A549 (cell line): ENCODE results near the gene PCDHGA7. TPM values are rescaled to one million over a fixed set of nuclear protein-coding genes. Genes with fewer than 3 reads are reported as not detected.
"Not testable (repeated sequence)": the region's sequence is repeated elsewhere in the genome, so short reads cannot be mapped to it uniquely, and the experiment has no call there.

Experiments used
- ATAC-seq, 2 experiments: fragments of 200-7000 bp in 1 of 2; fragments of >200 bp in 1 of 2; cut with Nextera tagmentation in 1 of 2; cut with Tn5 transposase in 1 of 2; 3 replicates each; pipeline versions ENCODE4 v1.8.0 to v1.9.1; 2018 to 2020; ENCODE audit warnings: mild to moderate bottlenecking in 1 of 2, moderate library complexity in 1 of 2
- CTCF ChIA-PET: fragments of 300-600 bp; sonication (Branson Sonifier 250); formaldehyde crosslinking; extraction: SDS; loops from one replicate; lab custom pipeline; 2021; ENCODE audit warnings: antibody characterized with exemption, inconsistent platforms; lab: Yijun Ruan, JAX
- POLR2A ChIA-PET: fragments of 350-600 bp; formaldehyde crosslinking; extraction: SDS; loops from one replicate; lab custom pipeline; 2021; ENCODE audit warnings: antibody characterized with exemption, inconsistent platforms; lab: Yijun Ruan, JAX
- DNase-seq, 2 experiments: peaks; one replicate each; pipeline versions ENCODE4 v3.0.0 to v3.0.0-alpha.2; 2011 to 2016; ENCODE audit warnings: low read depth in 1 of 2, low spot score in 1 of 2
- FAIRE-seq: peaks from 2 replicates; lab custom pipeline; 2011; peaks lifted over from hg19 to GRCh38; lab: Jason Lieb, UNC
- H3K27ac ChIP-seq, 2 experiments: fragments of >200 bp; sonication (Bioruptor Twin); formaldehyde crosslinking; 3 replicates each; pipeline ENCODE4 v1.5.1; 2016 to 2017
- H3K4me1 ChIP-seq: fragments of >200 bp; sonication (Bioruptor Twin); formaldehyde crosslinking; 3 replicates; pipeline ENCODE4 v1.6.1; 2016
- H3K4me2 ChIP-seq: fragments of >200 bp; sonication (Bioruptor Twin); formaldehyde crosslinking; 3 replicates; pipeline ENCODE4 v1.6.1; 2016
- H3K4me3 ChIP-seq: fragments of >200 bp; sonication (Bioruptor Twin); formaldehyde crosslinking; 3 replicates; pipeline ENCODE4 v1.5.1; 2016
- H3K9me3 ChIP-seq: fragments of >200 bp; sonication (Bioruptor Twin); formaldehyde crosslinking; 3 replicates; pipeline ENCODE4 v1.6.1; 2016
- BHLHE40 ChIP-seq: IDR thresholded peaks from 2 replicates; pipeline ENCODE4 v1.6.1; 2012; ENCODE audit warnings: low read depth, low read length, inconsistent platforms
- CBX2 ChIP-seq: fragments of 200-600 bp; sonication (generic); IDR thresholded peaks from 2 replicates; pipeline ENCODE4 v1.6.1; 2016; ENCODE audit warnings: low read depth, mild to moderate bottlenecking, borderline replicate concordance
- EP300 ChIP-seq, 2 experiments: fragments of >200 bp; sonication (Bioruptor Twin); formaldehyde crosslinking; IDR thresholded peaks; 2 replicates in 1 of 2; 3 replicates in 1 of 2; pipeline ENCODE4 v1.6.1; 2016 to 2017
- ESRRA ChIP-seq: fragments of 150-350 bp; IDR thresholded peaks from 2 replicates; pipeline ENCODE4 v1.6.1; 2014; ENCODE audit warnings: mild to moderate bottlenecking, low read length, borderline replicate concordance
- HDAC2 ChIP-seq: fragments of 200-600 bp; sonication (generic); IDR thresholded peaks from 2 replicates; pipeline ENCODE4 v1.6.1; 2016
- HEYL ChIP-seq: fragments of 250-450 bp; sonication (Bioruptor Pico); IDR thresholded peaks from 2 replicates; pipeline ENCODE4 v1.8.0; 2021; ENCODE audit warnings: mild to moderate bottlenecking, moderate library complexity
- HOXA7 ChIP-seq: fragments of 250-450 bp; sonication (Bioruptor Pico); IDR thresholded peaks from 2 replicates; pipeline ENCODE4 v1.5.0; 2020; ENCODE audit warnings: mild to moderate bottlenecking, moderate library complexity
- JUN ChIP-seq, 2 experiments: fragments of >200 bp; sonication (Bioruptor Twin); formaldehyde crosslinking; IDR thresholded peaks; 2 replicates in 1 of 2; 3 replicates in 1 of 2; pipeline ENCODE4 v1.6.1; 2016 to 2017
- JUNB ChIP-seq: fragments of >200 bp; sonication (Bioruptor Twin); formaldehyde crosslinking; IDR thresholded peaks from 2 replicates; pipeline ENCODE4 v1.6.1; 2016
- MAFK ChIP-seq: fragments of 450-650 bp; IDR thresholded peaks from 2 replicates; pipeline ENCODE4 v1.6.1; 2014; ENCODE audit not compliant: partially characterized antibody
- MAZ ChIP-seq: fragments of 150-350 bp; IDR thresholded peaks from 2 replicates; pipeline ENCODE4 v1.6.1; 2014; ENCODE audit warnings: antibody characterized with exemption, low read depth, low read length, borderline replicate concordance
- NFE2L2 ChIP-seq: fragments of 150-350 bp; conservative IDR thresholded peaks from 2 replicates; pipeline ENCODE4 v1.6.1; 2014; ENCODE audit warnings: low read length
- PHF8 ChIP-seq: fragments of 200-600 bp; sonication (generic); IDR thresholded peaks from 2 replicates; pipeline ENCODE4 v1.6.1; 2016; ENCODE audit warnings: low read depth, mild to moderate bottlenecking, antibody characterized with exemption, moderate library complexity, borderline replicate concordance
- POLR2A ChIP-seq: IDR thresholded peaks from 2 replicates; pipeline ENCODE4 v1.6.1; 2012; ENCODE audit warnings: mild to moderate bottlenecking, low read length
- RAD21 ChIP-seq, 2 experiments: fragments of >200 bp in 1 of 2; sonication (Bioruptor Twin) in 1 of 2; formaldehyde crosslinking in 1 of 2; IDR thresholded peaks in 1 of 2; conservative IDR thresholded peaks in 1 of 2; 2 replicates in 1 of 2; 3 replicates in 1 of 2; pipeline ENCODE4 v1.6.1; 2012 to 2018; ENCODE audit warnings: inconsistent platforms in 1 of 2
- RARB ChIP-seq: fragments of 250-450 bp; sonication (Bioruptor Pico); IDR thresholded peaks from 2 replicates; pipeline ENCODE4 v1.8.0; 2021; ENCODE audit warnings: mild to moderate bottlenecking, moderate library complexity
- RNF2 ChIP-seq: fragments of 200-600 bp; sonication (generic); IDR thresholded peaks from 2 replicates; pipeline ENCODE4 v1.6.1; 2016; ENCODE audit warnings: low read depth, mild to moderate bottlenecking, antibody characterized with exemption, moderate library complexity, borderline replicate concordance
- TFCP2L1 ChIP-seq: fragments of 250-450 bp; sonication (Bioruptor Pico); IDR thresholded peaks from 2 replicates; pipeline ENCODE4 v1.5.0; 2021; ENCODE audit warnings: mild to moderate bottlenecking
- ZNF302 ChIP-seq: fragments of 250-450 bp; sonication (Bioruptor Pico); IDR thresholded peaks from 2 replicates; pipeline ENCODE4 v1.9.0; 2021; ENCODE audit warnings: inconsistent platforms, mild to moderate bottlenecking, moderate library complexity
- WGBS: methylation state at CpG from one replicate; pipeline ENCODE4 v1.1.6; 2017; ENCODE audit errors: missing lambda C conversion rate; 5-methylcytosine and 5-hydroxymethylcytosine counted together
- polyA plus RNA-seq, 4 experiments: library from polyadenylated mRNA; depleted of rRNA in 3 of 4; stranded (reverse); fragments of >200 nt; fragmentation: RNase III in 1 of 4; extraction: RNeasy Plus Mini Kit Qiagen cat#74134 plus additional on column Dnase treatment in 1 of 4; gene quantifications; 2 replicates in 3 of 4; 3 replicates in 1 of 4; pipeline ENCODE4 v1.2.3, GENCODE V29; 2011 to 2017
- TF ChIP-seq, protein P1 (sequence below): fragments of 450-650 bp; IDR thresholded peaks from 2 replicates; pipeline ENCODE4 v1.6.1; 2014; ENCODE audit warnings: antibody characterized with exemption
- TF ChIP-seq, protein P2 (sequence below): IDR thresholded peaks from 2 replicates; pipeline ENCODE4 v1.6.1; 2012
- TF ChIP-seq, protein P3 (sequence below): fragments of 150-350 bp; IDR thresholded peaks from 2 replicates; pipeline ENCODE4 v1.6.1; 2014; ENCODE audit warnings: low read depth, mild to moderate bottlenecking, low read length

PCDHGA7 gene
- polyA plus RNA-seq, 2 of the 4 experiments (the other 2 are of a cell fraction) = 0.76 to 1.1 TPM

DNA sequence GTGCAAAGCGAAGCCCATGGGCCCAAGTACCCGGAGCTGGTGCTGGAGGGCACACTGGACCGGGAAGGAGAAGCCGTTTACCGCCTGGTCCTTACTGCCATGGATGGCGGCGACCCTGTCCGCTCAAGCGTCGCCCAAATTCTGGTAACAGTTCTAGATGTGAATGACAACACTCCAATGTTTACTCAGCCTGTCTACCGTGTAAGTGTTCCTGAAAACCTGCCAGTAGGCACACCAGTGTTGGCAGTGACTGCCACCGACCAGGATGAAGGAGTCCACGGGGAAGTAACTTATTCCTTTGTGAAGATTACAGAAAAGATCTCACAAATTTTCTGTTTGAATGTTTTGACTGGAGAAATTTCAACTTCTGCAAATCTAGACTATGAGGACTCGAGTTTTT lies 7.9 kb upstream of the PCDHGA7 start:
- H3K27ac ChIP-seq = no peak overlapping the region
- H3K4me3 ChIP-seq = no peak overlapping the region
- 55% methylated on average over 13 of the region's 14 CpGs for WGBS
- ATAC-seq = no peak
- TF ChIP-seq ZNF302 = no peak
- TF ChIP-seq JUNB = no peak
- TF ChIP-seq PHF8 = no peak
- no peak overlapping the region for H3K4me2 ChIP-seq
- ChIA-PET CTCF (interaction anchor here (0.8 to 2.5 kb wide), 4 partner anchors 10 to 189 kb away, joined by 3 to 10 read pairs (median 6); partner anchors contain the start of genes PCDHGA5 and PCDHGB1), POLR2A (no interaction called here)
- no peak for DNase-seq
- H3K4me1 ChIP-seq = no peaks in the 10 kb centered on the region
- no peak for FAIRE-seq
- H3K9me3 ChIP-seq = peaks cover 55% of the 10 kb centered on the region

DNA sequence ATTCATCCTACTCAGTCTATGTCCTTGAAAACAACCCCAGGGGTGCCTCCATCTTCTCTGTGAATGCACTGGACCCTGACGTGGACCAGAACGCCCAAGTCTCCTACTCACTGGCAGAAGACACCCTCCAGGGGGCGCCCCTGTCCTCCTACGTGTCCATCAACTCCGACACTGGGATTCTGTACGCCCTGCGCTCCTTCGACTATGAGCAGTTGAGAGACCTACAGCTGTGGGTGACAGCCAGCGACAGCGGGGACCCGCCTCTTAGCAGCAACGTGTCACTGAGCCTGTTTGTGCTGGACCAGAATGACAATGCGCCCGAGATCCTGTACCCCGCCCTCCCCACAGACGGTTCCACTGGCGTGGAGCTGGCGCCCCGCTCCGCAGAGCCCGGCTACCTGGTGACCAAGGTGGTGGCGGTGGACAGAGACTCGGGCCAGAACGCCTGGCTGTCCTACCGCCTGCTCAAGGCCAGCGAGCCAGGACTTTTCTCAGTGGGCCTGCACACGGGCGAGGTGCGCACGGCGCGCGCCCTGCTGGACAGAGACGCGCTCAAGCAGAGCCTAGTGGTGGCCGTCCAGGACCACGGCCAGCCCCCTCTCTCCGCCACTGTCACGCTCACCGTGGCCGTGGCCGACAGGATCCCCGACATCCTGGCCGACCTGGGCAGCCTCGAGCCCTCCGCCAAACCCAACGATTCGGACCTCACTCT lies 6.9 kb upstream of the PCDHGA7 start:
- H3K4me3 ChIP-seq, H3K4me2 ChIP-seq, H3K27ac ChIP-seq, ATAC-seq, FAIRE-seq, POLR2A ChIA-PET, H3K4me1 ChIP-seq, DNase-seq: not testable (repeated sequence)
- CTCF ChIA-PET = interaction anchor here (2.0 to 2.5 kb wide), 2 partner anchors 11 to 183 kb away, joined by 8 to 10 read pairs; partner anchors contain the start of gene PCDHGA5
- 65% methylated on average over 14 of the region's 48 CpGs for WGBS
- peaks cover 51% of the 10 kb centered on the region for H3K9me3 ChIP-seq

DNA sequence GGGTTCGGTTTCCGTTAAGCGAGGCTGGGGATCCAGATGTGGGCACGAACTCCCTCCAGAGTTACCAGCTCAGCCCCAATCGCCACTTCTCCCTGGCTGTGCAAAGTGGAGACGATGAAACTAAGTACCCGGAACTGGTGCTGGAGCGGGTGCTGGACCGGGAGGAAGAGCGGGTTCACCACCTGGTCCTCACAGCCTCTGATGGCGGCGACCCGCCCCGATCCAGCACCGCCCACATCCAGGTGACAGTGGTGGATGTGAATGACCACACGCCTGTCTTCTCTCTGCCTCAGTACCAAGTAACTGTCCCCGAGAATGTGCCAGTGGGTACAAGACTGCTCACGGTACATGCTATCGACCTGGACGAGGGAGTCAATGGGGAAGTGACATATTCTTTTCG lies 803 bp downstream of the PCDHGA7 start:
- peak overlapping the region; percentile 88 for H3K4me3 ChIP-seq
- DNase-seq = peak in 1 of 2 experiments; percentile 20
- H3K4me2 ChIP-seq = peak overlapping the region; percentile 99

DNA sequence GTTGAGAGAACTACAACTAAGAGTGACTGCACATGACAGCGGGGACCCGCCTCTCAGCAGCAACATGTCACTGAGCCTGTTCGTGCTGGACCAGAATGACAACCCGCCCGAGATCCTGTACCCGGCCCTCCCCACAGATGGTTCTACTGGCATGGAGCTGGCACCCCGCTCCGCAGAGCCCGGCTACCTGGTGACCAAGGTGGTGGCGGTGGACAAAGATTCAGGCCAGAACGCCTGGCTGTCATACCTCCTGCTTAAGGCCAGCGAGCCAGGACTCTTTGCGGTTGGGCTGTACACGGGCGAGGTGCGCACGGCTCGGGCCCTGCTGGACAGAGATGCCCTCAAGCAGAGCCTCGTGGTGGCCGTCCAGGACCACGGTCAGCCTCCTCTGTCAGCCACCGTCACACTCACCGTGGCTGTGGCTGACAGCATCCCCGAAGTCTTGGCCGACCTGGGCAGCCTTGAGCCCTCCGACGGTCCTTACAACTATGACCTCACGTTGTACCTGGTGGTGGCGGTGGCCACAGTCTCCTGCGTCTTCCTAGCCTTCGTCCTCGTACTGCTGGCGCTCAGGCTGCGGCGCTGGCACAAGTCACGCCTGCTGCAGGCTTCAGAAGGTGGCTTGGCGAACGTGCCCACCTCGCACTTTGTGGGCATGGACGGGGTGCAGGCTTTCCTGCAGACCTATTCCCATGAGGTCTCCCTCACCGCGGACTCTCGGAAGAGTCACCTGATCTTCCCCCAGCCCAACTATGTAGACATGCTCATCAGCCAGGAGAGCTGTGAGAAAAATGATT lies 2.1 kb downstream of the PCDHGA7 start:
- CTCF ChIA-PET = interaction anchor here (3.7 kb wide), 1 partner anchor 14 kb away, joined by 16 read pairs; the partner anchor contains the start of gene PCDHGB3

More for the DNA sequence above, 803 bp downstream of the PCDHGA7 start:
- POLR2A ChIA-PET = interaction anchor here (0.8 to 1.5 kb wide), 3 partner anchors 13 to 181 kb away, joined by 3 to 4 read pairs (median 3); partner anchors contain the start of genes PCDHGB3 and TAF7
- peak overlapping the region; percentile 87 to 88 for H3K27ac ChIP-seq
- TF ChIP-seq TFCP2L1 (no peak), MAFK (no peak), ZNF302 (no peak), POLR2A (no peak), HOXA7 (CRISPR knock-in tag) (no peak), RNF2 (no peak), HDAC2 (no peak), HEYL (no peak)
- TF ChIP-seq, all 56 proteins: peak for 0
- FAIRE-seq = no peak
- WGBS = 44% methylated on average over 21 of the region's 21 CpGs
- Histone ChIP-seq H3K4me1 (no peaks in the 10 kb centered on the region), H3K9me3 (peaks cover 35% of the 10 kb centered on the region)
- peak; percentile 22 to 27; a peak in 4 of 6 replicates for ATAC-seq
- CTCF ChIA-PET = interaction anchor here (0.7 to 2.2 kb wide), 31 partner anchors 11 to 562 kb away, joined by 3 to 19 read pairs (median 4); partner anchors contain the start of genes PCDHA5, PCDHGA1, PCDHGA5 and PCDHGB3

More for the DNA sequence above, 2.1 kb downstream of the PCDHGA7 start:
- 71% methylated on average over 42 of the region's 43 CpGs for WGBS
- POLR2A ChIA-PET = no interaction called here
- no peak for DNase-seq
- H3K4me3 ChIP-seq = no peak overlapping the region
- H3K27ac ChIP-seq = no peak overlapping the region
- ATAC-seq = no peak
- FAIRE-seq = no peak
- TF ChIP-seq RARB (CRISPR knock-in tag) (no peak), JUNB (no peak), HOXA7 (CRISPR knock-in tag) (no peak), NFE2L2 (no peak), CBX2 (no peak), JUN (IDR thresholded peaks at IDR 0.05) (no peak), RAD21 (conservative IDR thresholded peaks at IDR 0.05 in 1 of 2, IDR thresholded peaks at IDR 0.05 in 1 of 2) (no peak), EP300 (IDR thresholded peaks at IDR 0.05) (no peak), ZNF302 (no peak), TFCP2L1 (no peak), POLR2A (no peak), ESRRA (no peak), MAZ (no peak), BHLHE40 (no peak)
- TF ChIP-seq, protein P1, sequence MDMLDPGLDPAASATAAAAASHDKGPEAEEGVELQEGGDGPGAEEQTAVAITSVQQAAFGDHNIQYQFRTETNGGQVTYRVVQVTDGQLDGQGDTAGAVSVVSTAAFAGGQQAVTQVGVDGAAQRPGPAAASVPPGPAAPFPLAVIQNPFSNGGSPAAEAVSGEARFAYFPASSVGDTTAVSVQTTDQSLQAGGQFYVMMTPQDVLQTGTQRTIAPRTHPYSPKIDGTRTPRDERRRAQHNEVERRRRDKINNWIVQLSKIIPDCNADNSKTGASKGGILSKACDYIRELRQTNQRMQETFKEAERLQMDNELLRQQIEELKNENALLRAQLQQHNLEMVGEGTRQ = no peak
- TF ChIP-seq, protein P2, sequence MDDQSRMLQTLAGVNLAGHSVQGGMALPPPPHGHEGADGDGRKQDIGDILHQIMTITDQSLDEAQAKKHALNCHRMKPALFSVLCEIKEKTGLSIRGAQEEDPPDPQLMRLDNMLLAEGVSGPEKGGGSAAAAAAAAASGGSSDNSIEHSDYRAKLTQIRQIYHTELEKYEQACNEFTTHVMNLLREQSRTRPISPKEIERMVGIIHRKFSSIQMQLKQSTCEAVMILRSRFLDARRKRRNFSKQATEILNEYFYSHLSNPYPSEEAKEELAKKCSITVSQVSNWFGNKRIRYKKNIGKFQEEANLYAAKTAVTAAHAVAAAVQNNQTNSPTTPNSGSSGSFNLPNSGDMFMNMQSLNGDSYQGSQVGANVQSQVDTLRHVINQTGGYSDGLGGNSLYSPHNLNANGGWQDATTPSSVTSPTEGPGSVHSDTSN = no peak
- TF ChIP-seq, protein P3, sequence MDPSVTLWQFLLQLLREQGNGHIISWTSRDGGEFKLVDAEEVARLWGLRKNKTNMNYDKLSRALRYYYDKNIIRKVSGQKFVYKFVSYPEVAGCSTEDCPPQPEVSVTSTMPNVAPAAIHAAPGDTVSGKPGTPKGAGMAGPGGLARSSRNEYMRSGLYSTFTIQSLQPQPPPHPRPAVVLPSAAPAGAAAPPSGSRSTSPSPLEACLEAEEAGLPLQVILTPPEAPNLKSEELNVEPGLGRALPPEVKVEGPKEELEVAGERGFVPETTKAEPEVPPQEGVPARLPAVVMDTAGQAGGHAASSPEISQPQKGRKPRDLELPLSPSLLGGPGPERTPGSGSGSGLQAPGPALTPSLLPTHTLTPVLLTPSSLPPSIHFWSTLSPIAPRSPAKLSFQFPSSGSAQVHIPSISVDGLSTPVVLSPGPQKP = no peak
- peaks cover 45% of the 10 kb centered on the region for H3K9me3 ChIP-seq
- H3K4me1 ChIP-seq = no peaks in the 10 kb centered on the region
- H3K4me2 ChIP-seq = no peak overlapping the region
